GM10847 (cell line): ENCODE measurements around the gene RAB26.
A peak's percentile ranks its signal among the peaks of the same experiment; 100 is the strongest.

Experiments used
- POLR2A ChIP-seq: IDR thresholded peaks from 2 replicates; pipeline ENCODE4 v1.6.1; 2011; ENCODE audit not compliant: insufficient read length; ENCODE audit errors: extremely low read depth

The RAB26 gene

GRCh38 chr16:2147981-2148671 is at the start of gene RAB26:
Gene RAB26 (plus strand): TSS chr16:2148625. CDS start chr16:2148784, 159 bp downstream.
- TF ChIP-seq POLR2A = no peak

GRCh38 chr16:2102471-2102870 is 46.0 kb upstream of the RAB26 start:
- no peak for TF ChIP-seq POLR2A

GRCh38 chr16:2115591-2115973 is 32.8 kb upstream of the RAB26 start:
- TF ChIP-seq POLR2A = no peak

- no peak for TF ChIP-seq POLR2A
Measured at GRCh38 chr16:2121853-2122252, 26.6 kb upstream of the RAB26 start.

- no peak for TF ChIP-seq POLR2A
Measured at GRCh38 chr16:2122429-2122828, 26.0 kb upstream of the RAB26 start.

GRCh38 chr16:2135770-2136490 is 12.5 kb upstream of the RAB26 start, which contains the start of gene PKD1:
Gene PKD1 (minus strand): TSS chr16:2135898. CDS start chr16:2135689, 209 bp downstream.
- TF ChIP-seq POLR2A = peak; percentile 22

- TF ChIP-seq POLR2A = no peak
Measured at GRCh38 chr16:2142942-2143877, 5.2 kb upstream of the RAB26 start.

- no peak for TF ChIP-seq POLR2A
Measured at GRCh38 chr16:2143878-2144485, 4.4 kb upstream of the RAB26 start.

- TF ChIP-seq POLR2A = no peak
Measured at GRCh38 chr16:2145843-2146242, 2.6 kb upstream of the RAB26 start.

GRCh38 chr16:2147378-2147777 is 1.0 kb upstream of the RAB26 start:
- TF ChIP-seq POLR2A = no peak

GRCh38 chr16:2148714-2149629 is 547 bp downstream of the RAB26 start:
- no peak for TF ChIP-seq POLR2A

GRCh38 chr16:2149630-2150417 is 1.4 kb downstream of the RAB26 start:
- TF ChIP-seq POLR2A = peak; percentile 15

GRCh38 chr16:2150418-2151187 is 2.2 kb downstream of the RAB26 start:
- TF ChIP-seq POLR2A = no peak
